CD4-positive, CD25-positive, alpha-beta regulatory T cell (primary cell): ENCODE data around the gene ACTL8. TPM values are rescaled to one million over a fixed set of nuclear protein-coding genes. Genes with fewer than 3 reads are reported as not detected.

Source experiments
- ATAC-seq, 2 donors: fragments of 150-1000 bp; cut with Tn5 transposase; one replicate each; pipeline ENCODE4 v1.10.0; 2021; ENCODE audit warnings: low read depth in 2 of 2, moderate number of reproducible peaks in 2 of 2, moderate library complexity in 1 of 2
- DNase-seq, 3 donors: peaks; one replicate each; pipeline versions ENCODE4 v3.0.0 to v3.0.0-alpha.2; 2012 to 2022; ENCODE audit warnings: mixed read lengths in 1 of 3
- H3K27ac ChIP-seq: one replicate; pipeline ENCODE4 v1.7.0; 2013; ENCODE audit warnings: mild to moderate bottlenecking, low read length; ENCODE audit not compliant: insufficient read depth, poor library complexity, severe bottlenecking
- H3K27me3 ChIP-seq: one replicate; pipeline ENCODE4 v1.7.0; 2013; ENCODE audit warnings: low read length; ENCODE audit not compliant: control insufficient read depth, insufficient read depth
- H3K36me3 ChIP-seq: one replicate; pipeline ENCODE4 v1.7.0; 2013; ENCODE audit warnings: mild to moderate bottlenecking, low read length, moderate library complexity; ENCODE audit not compliant: control insufficient read depth, insufficient read depth
- H3K4me1 ChIP-seq: 2 replicates; pipeline ENCODE4 v1.7.0; 2013; ENCODE audit warnings: mild to moderate bottlenecking, low read length; ENCODE audit not compliant: insufficient read depth, control insufficient read depth, poor library complexity, severe bottlenecking
- H3K4me3 ChIP-seq: one replicate; pipeline ENCODE4 v1.7.0; 2013; ENCODE audit warnings: low read depth, mild to moderate bottlenecking, low read length, moderate library complexity
- H3K9me3 ChIP-seq, 2 experiments: 1 replicate in 1 of 2; 2 replicates in 1 of 2; pipeline ENCODE4 v1.7.0; 2013; ENCODE audit warnings: low read length in 2 of 2, mild to moderate bottlenecking in 1 of 2, moderate library complexity in 1 of 2; ENCODE audit not compliant: control insufficient read depth in 2 of 2
- H3K27ac Mint-ChIP-seq, 3 donors: one replicate each; pipeline ENCODE4 v1.8.0; 2020 to 2022; ENCODE audit warnings: mild to moderate bottlenecking in 3 of 3, mixed read lengths in 3 of 3, moderate library complexity in 2 of 3
- H3K27me3 Mint-ChIP-seq: one replicate; pipeline ENCODE4 v1.8.0; 2022; ENCODE audit warnings: mild to moderate bottlenecking, mixed read lengths
- H3K36me3 Mint-ChIP-seq: one replicate; pipeline ENCODE4 v1.8.0; 2020; ENCODE audit warnings: mixed read lengths
- H3K4me1 Mint-ChIP-seq, 4 donors: one replicate each; pipeline ENCODE4 v1.8.0; 2020 to 2022; ENCODE audit warnings: mixed read lengths in 4 of 4, mild to moderate bottlenecking in 1 of 4
- H3K4me3 Mint-ChIP-seq, 4 donors: one replicate each; pipeline ENCODE4 v1.8.0; 2020 to 2022; ENCODE audit warnings: mild to moderate bottlenecking in 4 of 4, mixed read lengths in 4 of 4, moderate library complexity in 3 of 4
- H3K9me3 Mint-ChIP-seq, 7 donors: one replicate each; pipeline ENCODE4 v1.8.0; 2020 to 2022; ENCODE audit warnings: mixed read lengths in 7 of 7, mild to moderate bottlenecking in 3 of 7, moderate library complexity in 2 of 7
- polyA plus RNA-seq, 4 donors: library from polyadenylated mRNA; unstranded; fragments of 300-500 nt; fragmentation: Illumina TruSeq; gene quantifications; one replicate each; pipeline ENCODE4 v1.2.3, GENCODE V29; 2021
- total RNA-seq: library from RNA; stranded (reverse); gene quantifications from one replicate; pipeline ENCODE4 v1.2.3, GENCODE V29; 2022

ACTL8 gene
- total and polyA plus RNA-seq, 5 donors from 2014 or later = not detected

- no peaks in the 10 kb centered on the region for H3K27me3 ChIP-seq
- H3K27ac ChIP-seq = no peak overlapping the region
- Mint-ChIP-seq H3K27ac (no peak overlapping the region), H3K27me3 (no peaks in the 10 kb centered on the region), H3K36me3 (no peaks in the 10 kb centered on the region), H3K4me3 (no peak overlapping the region), H3K4me1 (no peaks in the 10 kb centered on the region), H3K9me3 (peaks cover 0 to 5% (median 0%) of the 10 kb centered on the region in 7 donors)
- H3K4me3 ChIP-seq = no peak overlapping the region
- H3K4me1 ChIP-seq = no peaks in the 10 kb centered on the region
- H3K36me3 ChIP-seq = no peaks in the 10 kb centered on the region
- DNase-seq = no peak
- H3K9me3 ChIP-seq = no peaks in the 10 kb centered on the region
- no peak for ATAC-seq
These were observed 18.6 kb downstream of the ACTL8 start for GRCh38 chr1:17773591-17774326.

GRCh38 chr1:17774452-17774851, 19.3 kb downstream of the ACTL8 start:
- H3K27ac Mint-ChIP-seq = no peak overlapping the region
- H3K4me3 ChIP-seq = no peak overlapping the region
- DNase-seq (no peak), ATAC-seq (no peak)
- no peak overlapping the region for H3K27ac ChIP-seq
- H3K27me3 ChIP-seq = no peaks in the 10 kb centered on the region
- H3K36me3 ChIP-seq = no peaks in the 10 kb centered on the region
- peaks cover 0 to 3% (median 0%) of the 10 kb centered on the region in 7 donors for H3K9me3 Mint-ChIP-seq
- no peak overlapping the region for H3K4me3 Mint-ChIP-seq
- no peaks in the 10 kb centered on the region for H3K4me1 Mint-ChIP-seq
- H3K9me3 ChIP-seq = no peaks in the 10 kb centered on the region
- no peaks in the 10 kb centered on the region for H3K36me3 Mint-ChIP-seq
- H3K4me1 ChIP-seq = no peaks in the 10 kb centered on the region
- H3K27me3 Mint-ChIP-seq = peaks cover 3% of the 10 kb centered on the region

- no peaks in the 10 kb centered on the region for H3K36me3 Mint-ChIP-seq
These were observed 20.7 kb downstream of the ACTL8 start for GRCh38 chr1:17775796-17776195.

GRCh38 chr1:17776426-17776825, 21.3 kb downstream of the ACTL8 start:
- no peak overlapping the region for H3K4me3 ChIP-seq
- Mint-ChIP-seq H3K27ac (no peak overlapping the region), H3K4me1 (no peaks in the 10 kb centered on the region)

More at GRCh38 chr1:17775796-17776195, 20.7 kb downstream of the ACTL8 start:
- no peaks in the 10 kb centered on the region for H3K9me3 ChIP-seq
- peaks cover 4% of the 10 kb centered on the region for H3K27me3 Mint-ChIP-seq
- no peaks in the 10 kb centered on the region for H3K27me3 ChIP-seq
- H3K4me1 ChIP-seq = no peaks in the 10 kb centered on the region
- H3K4me1 Mint-ChIP-seq = no peaks in the 10 kb centered on the region
- peaks cover 0 to 3% (median 0%) of the 10 kb centered on the region in 7 donors for H3K9me3 Mint-ChIP-seq
- H3K4me3 Mint-ChIP-seq = no peak overlapping the region
- H3K27ac ChIP-seq = no peak overlapping the region
- DNase-seq (no peak), ATAC-seq (no peak)
- H3K36me3 ChIP-seq = no peaks in the 10 kb centered on the region
- H3K4me3 ChIP-seq = no peak overlapping the region
- no peak overlapping the region for H3K27ac Mint-ChIP-seq

GRCh38 chr1:17777330-17777729, 22.2 kb downstream of the ACTL8 start:
- no peak overlapping the region for H3K27ac Mint-ChIP-seq
- no peak for DNase-seq
- no peak overlapping the region for H3K27ac ChIP-seq
- H3K27me3 ChIP-seq = no peaks in the 10 kb centered on the region
- no peak for ATAC-seq
- H3K9me3 ChIP-seq = no peaks in the 10 kb centered on the region
- H3K4me1 ChIP-seq = no peaks in the 10 kb centered on the region
- peaks cover 4% of the 10 kb centered on the region for H3K27me3 Mint-ChIP-seq
- H3K4me3 ChIP-seq = no peak overlapping the region
- H3K36me3 ChIP-seq = no peaks in the 10 kb centered on the region
- peaks cover 0 to 3% (median 0%) of the 10 kb centered on the region in 7 donors for H3K9me3 Mint-ChIP-seq
- no peaks in the 10 kb centered on the region for H3K4me1 Mint-ChIP-seq
- H3K4me3 Mint-ChIP-seq = no peak overlapping the region
- H3K36me3 Mint-ChIP-seq = no peaks in the 10 kb centered on the region

More at GRCh38 chr1:17776426-17776825, 21.3 kb downstream of the ACTL8 start:
- Histone ChIP-seq H3K27me3 (no peaks in the 10 kb centered on the region), H3K36me3 (no peaks in the 10 kb centered on the region), H3K4me1 (no peaks in the 10 kb centered on the region), H3K9me3 (no peaks in the 10 kb centered on the region), H3K27ac (no peak overlapping the region)
- no peaks in the 10 kb centered on the region for H3K36me3 Mint-ChIP-seq
- no peak for DNase-seq
- peaks cover 0 to 3% (median 0%) of the 10 kb centered on the region in 7 donors for H3K9me3 Mint-ChIP-seq
- no peak for ATAC-seq
- peaks cover 4% of the 10 kb centered on the region for H3K27me3 Mint-ChIP-seq
- no peak overlapping the region for H3K4me3 Mint-ChIP-seq

- Mint-ChIP-seq H3K9me3 (peaks cover 0 to 3% (median 0%) of the 10 kb centered on the region in 7 donors), H3K4me1 (no peaks in the 10 kb centered on the region), H3K27me3 (peaks cover 4% of the 10 kb centered on the region), H3K36me3 (no peaks in the 10 kb centered on the region), H3K27ac (no peak overlapping the region), H3K4me3 (no peak overlapping the region)
- ATAC-seq (no peak), DNase-seq (no peak)
- H3K27me3 ChIP-seq = no peaks in the 10 kb centered on the region
- no peak overlapping the region for H3K4me3 ChIP-seq
- no peaks in the 10 kb centered on the region for H3K4me1 ChIP-seq
- no peak overlapping the region for H3K27ac ChIP-seq
- H3K36me3 ChIP-seq = no peaks in the 10 kb centered on the region
- no peaks in the 10 kb centered on the region for H3K9me3 ChIP-seq
These were observed 22.7 kb downstream of the ACTL8 start for GRCh38 chr1:17777818-17778217.

GRCh38 chr1:17780916-17781315, 25.8 kb downstream of the ACTL8 start:
- Histone ChIP-seq H3K27me3 (no peaks in the 10 kb centered on the region), H3K4me3 (no peak overlapping the region), H3K27ac (no peak overlapping the region), H3K36me3 (no peaks in the 10 kb centered on the region), H3K9me3 (no peaks in the 10 kb centered on the region), H3K4me1 (no peaks in the 10 kb centered on the region)
- H3K4me1 Mint-ChIP-seq = no peaks in the 10 kb centered on the region
- no peak for DNase-seq
- peaks cover 4% of the 10 kb centered on the region for H3K27me3 Mint-ChIP-seq
- H3K4me3 Mint-ChIP-seq = no peak overlapping the region
- ATAC-seq = no peak
- no peak overlapping the region for H3K27ac Mint-ChIP-seq
- H3K9me3 Mint-ChIP-seq = peaks cover 0 to 6% (median 0%) of the 10 kb centered on the region in 7 donors
- H3K36me3 Mint-ChIP-seq = no peaks in the 10 kb centered on the region

- Mint-ChIP-seq H3K27ac (no peak overlapping the region), H3K4me3 (no peak overlapping the region)
- H3K4me3 ChIP-seq = no peak overlapping the region
These were observed 34.8 kb downstream of the ACTL8 start for GRCh38 chr1:17789926-17790325.

More at GRCh38 chr1:17789926-17790325, 34.8 kb downstream of the ACTL8 start:
- Histone ChIP-seq H3K27ac (no peak overlapping the region), H3K4me1 (no peaks in the 10 kb centered on the region), H3K9me3 (no peaks in the 10 kb centered on the region), H3K27me3 (no peaks in the 10 kb centered on the region), H3K36me3 (no peaks in the 10 kb centered on the region)
- ATAC-seq (no peak), DNase-seq (no peak)
- H3K27me3 Mint-ChIP-seq = peaks cover 6% of the 10 kb centered on the region
- H3K4me1 Mint-ChIP-seq = no peaks in the 10 kb centered on the region
- peaks cover 0 to 4% (median 0%) of the 10 kb centered on the region in 7 donors for H3K9me3 Mint-ChIP-seq
- H3K36me3 Mint-ChIP-seq = no peaks in the 10 kb centered on the region
